ENCODE measurements around the gene TFRC.
"Not testable (repeated sequence)": the region's sequence is repeated elsewhere in the genome, so short reads cannot be mapped to it uniquely, and the experiment has no call there.

The TFRC gene

DNA sequence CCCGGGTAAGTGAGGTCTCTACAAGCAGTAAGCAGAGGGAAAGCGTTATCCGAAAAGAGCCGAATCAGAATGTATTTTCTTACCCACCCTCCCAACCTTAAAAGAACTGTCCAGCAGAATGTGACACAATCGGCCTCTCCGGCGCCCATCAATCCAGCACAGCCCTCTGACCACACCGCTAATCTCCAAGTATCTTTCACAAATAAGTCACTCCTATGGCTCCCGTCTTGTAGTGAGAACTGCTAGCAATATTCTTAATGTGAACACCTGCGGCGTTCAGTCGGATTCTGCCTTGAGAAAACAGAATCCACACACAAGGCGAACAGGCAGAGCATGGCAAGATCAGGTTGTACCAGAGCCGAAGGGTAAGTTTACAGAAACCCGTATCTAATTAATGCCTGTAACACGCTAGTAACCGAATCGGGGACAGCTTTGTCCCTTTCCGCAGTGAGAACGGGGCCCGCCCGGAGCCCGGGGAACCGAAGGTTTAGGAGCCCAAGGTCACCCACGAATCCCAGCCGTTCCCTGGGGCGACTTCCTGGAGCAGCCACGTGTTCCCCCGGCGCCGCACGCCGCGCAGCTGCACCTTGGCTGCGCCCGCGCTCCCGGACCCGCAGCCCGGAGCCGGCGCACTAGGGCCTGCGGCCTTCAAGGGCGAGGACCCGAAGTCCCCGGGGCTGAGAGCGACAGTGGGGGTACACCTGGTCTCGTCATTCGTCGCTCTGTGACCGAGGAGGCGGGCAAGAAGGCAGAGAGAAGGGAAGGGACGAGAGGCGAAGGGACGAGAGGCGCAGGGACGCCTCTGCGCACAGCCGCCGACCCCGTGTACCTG, 672 bp downstream of the TFRC start:
- peak; percentile 76 for DNase-seq (ENCODE audit: low read depth, low spot score)

- peak; percentile 31 for DNase-seq (ENCODE audit: low read depth, low spot score)
Observed at GRCh38 chr3:196080101-196080846, 1.6 kb downstream of the TFRC start.

GRCh38 chr3:196079682-196080081, 2.2 kb downstream of the TFRC start:
- DNase-seq (ENCODE audit: low read depth, low spot score) = no peak

GRCh38 chr3:196075013-196075412, 6.9 kb downstream of the TFRC start:
- no peak for DNase-seq (ENCODE audit: low read depth, low spot score)

- peak; percentile 85 for DNase-seq (ENCODE audit: low read depth, low spot score)
Observed at GRCh38 chr3:196073255-196073753, 8.6 kb downstream of the TFRC start.

- DNase-seq (ENCODE audit: low read depth, low spot score) = no peak
Observed at GRCh38 chr3:196072313-196072712, 9.6 kb downstream of the TFRC start.

- not testable (repeated sequence) for DNase-seq (ENCODE audit: low read depth, low spot score)
Observed at GRCh38 chr3:196068812-196069211, 13.1 kb downstream of the TFRC start.

DNA sequence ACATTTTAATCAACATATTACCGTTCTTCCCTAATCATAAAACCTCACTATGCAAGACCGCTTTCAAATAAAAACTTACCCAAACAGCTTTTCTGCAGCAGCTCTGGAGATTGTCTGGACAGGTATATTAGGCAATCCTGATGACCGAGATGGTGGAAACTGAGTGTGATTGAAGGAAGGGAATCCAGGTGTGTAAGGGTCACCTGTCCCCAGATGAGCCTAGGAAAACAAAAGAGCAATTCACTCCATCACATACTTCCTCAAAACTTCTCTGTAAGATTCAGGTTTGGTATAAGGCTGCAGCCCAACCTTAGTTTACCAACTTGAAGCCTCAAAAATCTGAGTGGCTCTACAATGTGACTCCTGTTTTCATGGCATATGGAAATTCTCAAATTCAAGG, 14.5 kb downstream of the TFRC start:
- no peak for DNase-seq (ENCODE audit: low read depth, low spot score)

DNA sequence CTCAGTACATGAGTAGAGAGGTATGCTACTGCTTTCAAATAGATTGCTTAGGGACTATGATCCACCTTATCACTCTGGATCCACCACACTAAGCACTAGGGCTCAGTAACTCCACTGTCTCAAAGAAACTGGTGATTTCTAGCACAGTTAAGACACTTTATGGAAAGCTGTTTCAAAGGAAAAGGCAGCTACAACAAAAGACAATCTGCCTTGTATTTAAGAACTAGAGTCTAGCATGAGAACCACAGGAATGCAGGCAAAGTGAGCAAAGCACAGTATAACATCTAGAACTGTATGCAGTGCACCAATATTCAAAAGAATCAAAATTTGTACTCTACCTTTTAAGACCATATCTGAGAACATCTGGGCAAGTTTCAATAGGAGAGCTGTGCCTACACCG, 17.9 kb downstream of the TFRC start:
- DNase-seq (ENCODE audit: low read depth, low spot score) = no peak

DNA sequence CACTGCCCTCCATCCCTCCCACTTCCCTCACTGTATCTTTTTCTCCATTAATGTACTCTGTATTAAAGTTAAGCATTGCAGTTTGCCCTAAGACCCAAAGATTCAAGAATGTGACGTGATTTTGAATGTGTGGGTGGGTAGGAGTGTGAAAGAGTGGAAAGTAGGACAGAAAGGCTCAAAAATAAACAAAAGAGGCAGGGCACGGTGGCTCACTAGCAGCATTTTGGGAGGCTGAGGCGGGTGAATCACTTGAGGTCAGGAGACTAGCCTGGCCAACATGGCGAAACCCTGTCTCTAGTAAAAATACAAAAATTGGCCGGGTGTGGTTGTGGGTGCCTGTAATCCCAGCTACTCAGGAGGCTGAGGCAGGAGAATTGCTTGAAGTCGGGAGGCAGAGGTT, 18.4 kb downstream of the TFRC start:
- no peak for DNase-seq (ENCODE audit: low read depth, low spot score)

- no peak for DNase-seq (ENCODE audit: low read depth, low spot score)
Observed at GRCh38 chr3:196063049-196063448, 18.8 kb downstream of the TFRC start.

GRCh38 chr3:196060834-196061233, 21.1 kb downstream of the TFRC start:
- no peak for DNase-seq (ENCODE audit: low read depth, low spot score)

GRCh38 chr3:196057760-196058331, 24.0 kb downstream of the TFRC start:
- no peak for DNase-seq (ENCODE audit: low read depth, low spot score)

GRCh38 chr3:196056371-196056770, 25.5 kb downstream of the TFRC start:
- DNase-seq (ENCODE audit: low read depth, low spot score) = not testable (repeated sequence)

DNA sequence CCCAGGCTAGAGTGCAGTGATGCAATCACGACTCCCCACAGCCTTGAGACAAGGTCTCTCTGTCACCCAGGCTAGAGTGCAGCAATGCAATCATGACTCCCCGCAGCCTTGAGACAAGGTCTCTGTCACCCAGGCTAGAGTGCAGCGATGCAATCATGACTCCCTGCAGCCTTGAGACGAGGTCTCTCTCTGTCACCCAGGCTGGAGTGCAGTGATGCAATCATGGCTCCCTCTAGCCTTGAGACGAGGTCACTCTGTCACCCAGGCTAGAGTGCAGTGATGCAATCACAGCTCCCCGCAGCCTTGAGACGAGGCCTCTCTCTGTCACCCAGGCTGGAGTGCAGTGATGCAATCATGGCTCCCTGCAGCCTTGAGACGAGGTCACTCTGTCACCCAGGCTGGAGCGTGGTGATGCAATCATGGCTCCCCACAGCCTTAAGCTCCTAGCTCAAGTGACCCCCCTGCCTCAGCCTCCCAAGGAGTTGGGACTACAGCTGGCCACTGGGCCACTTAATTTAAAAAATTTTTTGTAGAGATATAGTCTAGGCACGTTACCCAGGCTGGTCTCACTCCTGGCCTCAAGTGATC, 26.1 kb downstream of the TFRC start:
- no peak for DNase-seq (ENCODE audit: low read depth, low spot score)

GRCh38 chr3:196055240-196055639, 26.6 kb downstream of the TFRC start:
- DNase-seq (ENCODE audit: low read depth, low spot score) = no peak

DNA sequence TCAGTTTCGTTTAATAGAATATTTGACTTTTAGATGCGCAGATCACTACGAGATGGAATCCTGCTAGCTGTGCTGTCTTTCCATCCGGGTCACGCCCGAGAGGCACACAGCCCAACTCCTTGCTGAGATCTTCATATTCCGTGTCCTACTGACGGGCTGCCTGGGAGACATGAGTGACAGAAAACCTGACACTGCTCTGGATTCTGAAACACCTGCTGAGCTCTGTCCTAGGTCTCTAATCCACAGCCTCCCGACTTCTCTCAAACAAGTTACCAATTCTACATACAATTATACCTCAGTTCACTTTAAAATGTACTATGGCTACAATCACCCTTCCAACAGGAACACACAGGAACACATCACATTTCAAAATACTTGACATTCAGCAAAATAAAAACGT, 27.2 kb downstream of the TFRC start:
- DNase-seq (ENCODE audit: low read depth, low spot score) = no peak

- DNase-seq (ENCODE audit: low read depth, low spot score) = no peak
Observed at GRCh38 chr3:196053487-196053886, 28.4 kb downstream of the TFRC start.

GRCh38 chr3:196051282-196052076, 30.4 kb downstream of the TFRC start:
- no peak for DNase-seq (ENCODE audit: low read depth, low spot score)

- DNase-seq (ENCODE audit: low read depth, low spot score) = no peak
Observed at GRCh38 chr3:196050597-196050996, 31.3 kb downstream of the TFRC start.

- no peak for DNase-seq (ENCODE audit: low read depth, low spot score)
Observed at GRCh38 chr3:196049653-196050052, 32.2 kb downstream of the TFRC start.

Data from ELF-1 (cell line).